GM18951 (cell line): ENCODE measurements around the gene CATSPER2.
"Not testable (repeated sequence)": the region's sequence is repeated elsewhere in the genome, so short reads cannot be mapped to it uniquely, and the experiment has no call there.

Experiments used
- in situ Hi-C: fragments of 300-500 bp; cut with MboI; formaldehyde crosslinking; loops from one replicate; pipeline ENCODE4 v1.12.0; 2022; ENCODE audit warnings: low sequenced_read_pairs, mixed read lengths, inconsistent platforms; ENCODE audit not compliant: unreplicated experiment

Gene CATSPER2

DNA sequence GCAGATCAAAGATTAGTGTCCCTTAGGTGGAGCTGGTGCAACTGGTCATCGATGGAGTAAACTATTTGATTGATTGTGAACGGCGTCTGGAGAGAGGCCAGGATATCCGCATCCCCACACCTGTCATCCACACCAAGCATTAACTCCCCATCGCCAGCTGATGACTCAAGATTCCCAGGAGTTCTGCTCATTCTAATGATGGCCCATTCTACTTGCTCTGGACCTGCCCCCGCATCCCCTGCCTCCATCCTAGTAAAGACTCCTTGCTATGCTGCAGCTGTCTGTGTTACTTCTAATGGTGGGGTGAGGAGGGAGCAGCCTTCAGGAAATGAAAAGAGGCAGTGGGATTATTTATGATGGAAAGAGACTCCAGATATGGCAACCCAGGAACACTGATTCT lies 49.5 kb downstream of the CATSPER2 start:
- in situ Hi-C loops, result not testable (repeated sequence)

DNA sequence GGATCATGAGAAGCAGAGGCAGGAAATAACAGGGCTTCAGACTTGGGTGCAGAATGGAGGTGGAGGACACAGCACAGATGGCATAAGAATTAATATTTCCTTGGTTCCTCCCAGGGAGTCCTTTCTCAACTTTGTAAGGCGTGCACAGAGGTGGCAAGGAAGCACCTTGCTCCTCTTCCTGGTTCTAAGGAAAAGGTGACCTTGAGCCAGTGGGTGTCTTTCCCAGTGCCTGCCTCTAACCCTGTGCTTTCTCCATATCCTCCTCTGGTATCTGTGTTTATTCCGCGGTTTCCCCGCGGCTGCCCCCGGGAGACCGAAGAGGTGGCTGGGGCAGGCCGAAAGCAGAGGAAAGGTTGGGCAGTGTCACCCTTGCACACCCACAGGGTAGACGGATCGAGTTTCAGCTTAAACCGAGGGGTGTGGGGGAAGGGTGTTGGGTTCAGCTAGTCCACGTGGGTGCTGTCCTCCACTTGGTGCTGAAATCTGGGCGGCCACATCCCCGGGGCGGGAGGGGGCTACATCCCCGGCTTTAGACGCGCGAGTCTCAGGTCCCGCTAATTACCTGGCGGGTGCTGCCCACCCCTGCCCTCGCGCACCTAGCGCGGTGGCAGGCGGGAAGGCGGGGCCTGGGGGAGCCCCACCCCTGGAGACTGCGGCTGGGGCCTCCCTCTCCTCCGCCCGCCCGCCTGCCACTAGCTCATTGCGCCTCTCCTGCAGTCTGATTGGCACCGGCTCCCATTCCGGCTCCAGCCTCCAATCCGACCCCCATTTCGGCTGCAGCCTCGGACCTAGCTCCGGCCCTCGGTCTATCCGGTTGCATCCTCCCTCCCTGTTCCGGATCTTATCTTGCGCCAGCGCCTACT lies 55.1 kb downstream of the CATSPER2 start, which contains the start of gene CKMT1B:
CKMT1B (plus strand) TSS at position 700 of the 863 bp plus-strand sequence. CDS start 192 bp downstream, outside the sequence.
- in situ Hi-C loops, result not testable (repeated sequence)

GRCh38 chr15:43592841-43593240 lies 55.8 kb downstream of the CATSPER2 start:
- in situ Hi-C loops, result not testable (repeated sequence)

GRCh38 chr15:43589778-43590466 lies 58.7 kb downstream of the CATSPER2 start, which contains the start of gene PPIP5K1:
Gene PPIP5K1 (minus strand): TSS chr15:43590208. CDS start chr15:43584504, 5,704 bp downstream.
- in situ Hi-C loops, result not testable (repeated sequence)
